H9 (cell line): ENCODE results near the gene ROBO2. TPM values are rescaled to one million over a fixed set of nuclear protein-coding genes. Genes with fewer than 3 reads are reported as not detected.

Source experiments
- DNase-seq: peaks from one replicate; pipeline ENCODE4 v3.0.0-alpha.2; 2017
- H2AFZ ChIP-seq: one replicate; pipeline ENCODE4 v1.6.1; 2013; ENCODE audit warnings: mild to moderate bottlenecking, low read length, control low read depth, moderate library complexity
- H2AK5ac ChIP-seq: 2 replicates; pipeline ENCODE4 v1.6.1; 2013; ENCODE audit warnings: low read length, control low read depth, mixed read lengths; ENCODE audit not compliant: insufficient read length
- H2BK120ac ChIP-seq: one replicate; pipeline ENCODE4 v1.6.1; 2013; ENCODE audit warnings: low read depth, mild to moderate bottlenecking, low read length, control low read depth, inconsistent platforms; ENCODE audit not compliant: poor library complexity, severe bottlenecking
- H2BK12ac ChIP-seq: 2 replicates; pipeline ENCODE4 v1.6.1; 2013; ENCODE audit warnings: low read length, control low read depth, mixed read lengths, low read depth; ENCODE audit not compliant: insufficient read length
- H2BK15ac ChIP-seq: 2 replicates; pipeline ENCODE4 v1.6.1; 2013; ENCODE audit warnings: low read depth, low read length, control low read depth
- H2BK20ac ChIP-seq: one replicate; pipeline ENCODE4 v1.6.1; 2013; ENCODE audit warnings: low read depth, mild to moderate bottlenecking, low read length, control low read depth, inconsistent platforms; ENCODE audit not compliant: poor library complexity, severe bottlenecking
- H2BK5ac ChIP-seq: 2 replicates; pipeline ENCODE4 v1.6.1; 2013; ENCODE audit warnings: low read length, control low read depth, mixed read lengths; ENCODE audit not compliant: insufficient read length
- H3K14ac ChIP-seq: 2 replicates; pipeline ENCODE4 v1.6.1; 2013; ENCODE audit warnings: low read length, control low read depth; ENCODE audit not compliant: insufficient read depth
- H3K18ac ChIP-seq: 2 replicates; pipeline ENCODE4 v1.6.1; 2013; ENCODE audit warnings: low read depth, mild to moderate bottlenecking, mixed read lengths, low read length, control low read depth; ENCODE audit not compliant: insufficient read length
- H3K23ac ChIP-seq: 2 replicates; pipeline ENCODE4 v1.6.1; 2013; ENCODE audit warnings: low read length, control low read depth, mixed read lengths, low read depth; ENCODE audit not compliant: insufficient read length
- H3K23me2 ChIP-seq: 2 replicates; pipeline ENCODE4 v1.6.1; 2013; ENCODE audit warnings: low read depth, mild to moderate bottlenecking, mixed read lengths, low read length, control low read depth; ENCODE audit not compliant: insufficient read length, poor library complexity, severe bottlenecking
- H3K27ac ChIP-seq: 2 replicates; pipeline ENCODE4 v1.5.1; 2013; ENCODE audit warnings: low read length, control low read depth, mixed read lengths, low read depth; ENCODE audit not compliant: insufficient read length
- H3K27me3 ChIP-seq: 2 replicates; pipeline ENCODE4 v1.6.1; 2013; ENCODE audit warnings: low read length, control low read depth, inconsistent platforms; ENCODE audit not compliant: insufficient read depth
- H3K4ac ChIP-seq: 2 replicates; pipeline ENCODE4 v1.6.1; 2013; ENCODE audit warnings: low read depth, mild to moderate bottlenecking, control low read depth, inconsistent platforms, low read length, moderate library complexity
- H3K4me1 ChIP-seq: 2 replicates; pipeline ENCODE4 v1.6.1; 2013; ENCODE audit warnings: low read length, control low read depth, inconsistent platforms; ENCODE audit not compliant: insufficient read depth
- H3K4me2 ChIP-seq: 2 replicates; pipeline ENCODE4 v1.6.1; 2013; ENCODE audit warnings: low read length, control low read depth, mixed read lengths; ENCODE audit not compliant: insufficient read length, insufficient read depth
- H3K56ac ChIP-seq: 2 replicates; pipeline ENCODE4 v1.6.1; 2013; ENCODE audit warnings: low read depth, mild to moderate bottlenecking, mixed read lengths, low read length, control low read depth; ENCODE audit not compliant: insufficient read length
- H3K79me1 ChIP-seq: 2 replicates; pipeline ENCODE4 v1.6.1; 2013; ENCODE audit warnings: low read depth, mild to moderate bottlenecking, moderate library complexity, low read length, control low read depth, inconsistent platforms; ENCODE audit not compliant: insufficient read depth, poor library complexity, severe bottlenecking
- H3K79me2 ChIP-seq: 2 replicates; pipeline ENCODE4 v1.6.1; 2013; ENCODE audit warnings: low read length, control low read depth, inconsistent platforms; ENCODE audit not compliant: insufficient read depth
- H3K9ac ChIP-seq: 2 replicates; pipeline ENCODE4 v1.6.1; 2013; ENCODE audit warnings: low read length, control low read depth, mixed read lengths; ENCODE audit not compliant: insufficient read length; ENCODE audit errors: extremely low read depth
- H3K9me3 ChIP-seq: one replicate; pipeline ENCODE4 v1.6.1; 2013; ENCODE audit warnings: low read depth, low read length, inconsistent platforms; ENCODE audit not compliant: control insufficient read depth
- H3T11ph ChIP-seq: one replicate; pipeline ENCODE4 v1.6.1; 2013; ENCODE audit warnings: mild to moderate bottlenecking, low read length, control low read depth, inconsistent platforms
- H4K20me1 ChIP-seq: one replicate; pipeline ENCODE4 v1.6.1; 2013; ENCODE audit not compliant: control insufficient read depth, insufficient read length, insufficient read depth
- H4K5ac ChIP-seq: 2 replicates; pipeline ENCODE4 v1.6.1; 2013; ENCODE audit warnings: low read depth, mild to moderate bottlenecking, mixed read lengths, low read length, control low read depth; ENCODE audit not compliant: insufficient read length
- H4K8ac ChIP-seq: replicated peaks from 2 replicates; pipeline ENCODE4 v1.6.1; 2013; ENCODE audit warnings: low read length, control low read depth, mixed read lengths, low read depth; ENCODE audit not compliant: insufficient read length
- H4K91ac ChIP-seq: 2 replicates; pipeline ENCODE4 v1.6.1; 2013; ENCODE audit warnings: low read depth, mild to moderate bottlenecking, moderate library complexity, mixed read lengths, low read length, control low read depth; ENCODE audit not compliant: insufficient read length
- H3K27ac Mint-ChIP-seq, 3 experiments: 2 replicates in 2 of 3; 3 replicates in 1 of 3; pipeline ENCODE4 v1.8.0; 2020 to 2021; ENCODE audit warnings: mixed read lengths in 3 of 3, mild to moderate bottlenecking in 1 of 3, moderate library complexity in 1 of 3
- H3K27me3 Mint-ChIP-seq: 2 replicates; pipeline ENCODE4 v1.8.0; 2021; ENCODE audit warnings: low read depth, mild to moderate bottlenecking, moderate library complexity, mixed read lengths
- H3K36me3 Mint-ChIP-seq, 3 experiments: 2 replicates in 2 of 3; 3 replicates in 1 of 3; pipeline ENCODE4 v1.8.0; 2020 to 2021; ENCODE audit warnings: low read depth in 3 of 3, mixed read lengths in 3 of 3; ENCODE audit not compliant: insufficient read depth in 1 of 3
- H3K4me1 Mint-ChIP-seq, 2 experiments: 2 replicates each; pipeline ENCODE4 v1.8.0; 2020; ENCODE audit warnings: mixed read lengths in 2 of 2
- H3K4me3 Mint-ChIP-seq, 2 experiments: 2 replicates in 1 of 2; 3 replicates in 1 of 2; pipeline ENCODE4 v1.8.0; 2020 to 2021; ENCODE audit warnings: mild to moderate bottlenecking in 2 of 2, mixed read lengths in 2 of 2, moderate library complexity in 1 of 2
- H3K9me3 Mint-ChIP-seq, 2 experiments: 2 replicates in 1 of 2; 3 replicates in 1 of 2; pipeline ENCODE4 v1.8.0; 2020; ENCODE audit warnings: mild to moderate bottlenecking in 2 of 2, mixed read lengths in 2 of 2, moderate library complexity in 1 of 2
- WGBS: extraction: QIAGEN DNeasy Blood & Tissue Kit; methylation state at CpG from one replicate; pipeline ENCODE4 v1.1.7; 2013; ENCODE audit warnings: missing lambda C conversion rate, low lambda C conversion rate, mixed read lengths; ENCODE audit not compliant: insufficient read length; ENCODE audit errors: extremely low coverage; 5-methylcytosine and 5-hydroxymethylcytosine counted together
- total RNA-seq: library from RNA; stranded (reverse); gene quantifications from 2 replicates; pipeline ENCODE4 v1.2.1, GENCODE V29; 2021
- TF ChIP-seq, protein P1 (sequence below): fragments of 200-600 bp; sonication (generic); conservative IDR thresholded peaks from 3 replicates; pipeline ENCODE4 v1.8.0; 2021; ENCODE audit warnings: antibody characterized with exemption, mild to moderate bottlenecking

The ROBO2 gene
- total RNA-seq, 1 experiment from 2014 or later, result 2.3 TPM

- Mint-ChIP-seq H3K4me1 (peaks cover 25 to 28% of the 10 kb centered on the region in 2 experiments), H3K36me3 (peaks cover 0 to 3% (median 0%) of the 10 kb centered on the region in 3 experiments; a peak in 1 of 7 replicates), H3K9me3 (no peaks in the 10 kb centered on the region), H3K4me3 (no peak overlapping the region), H3K27ac (no peak overlapping the region), H3K27me3 (no peaks in the 10 kb centered on the region)
- peaks cover 2% of the 10 kb centered on the region; the same call in 1 of the 2 replicates for H3K4me1 ChIP-seq
- no peaks in the 10 kb centered on the region for H4K20me1 ChIP-seq
- H3K79me2 ChIP-seq, result no peaks in the 10 kb centered on the region
- no peak overlapping the region for H2BK120ac ChIP-seq
- H3K9ac ChIP-seq, result no peak overlapping the region
- no peak overlapping the region for H4K5ac ChIP-seq
- no peak overlapping the region for H2AFZ ChIP-seq
- H2BK12ac ChIP-seq, result no peak overlapping the region
- no peak overlapping the region for H2BK20ac ChIP-seq
- H3K27me3 ChIP-seq, result no peaks in the 10 kb centered on the region
- TF ChIP-seq, protein P1, sequence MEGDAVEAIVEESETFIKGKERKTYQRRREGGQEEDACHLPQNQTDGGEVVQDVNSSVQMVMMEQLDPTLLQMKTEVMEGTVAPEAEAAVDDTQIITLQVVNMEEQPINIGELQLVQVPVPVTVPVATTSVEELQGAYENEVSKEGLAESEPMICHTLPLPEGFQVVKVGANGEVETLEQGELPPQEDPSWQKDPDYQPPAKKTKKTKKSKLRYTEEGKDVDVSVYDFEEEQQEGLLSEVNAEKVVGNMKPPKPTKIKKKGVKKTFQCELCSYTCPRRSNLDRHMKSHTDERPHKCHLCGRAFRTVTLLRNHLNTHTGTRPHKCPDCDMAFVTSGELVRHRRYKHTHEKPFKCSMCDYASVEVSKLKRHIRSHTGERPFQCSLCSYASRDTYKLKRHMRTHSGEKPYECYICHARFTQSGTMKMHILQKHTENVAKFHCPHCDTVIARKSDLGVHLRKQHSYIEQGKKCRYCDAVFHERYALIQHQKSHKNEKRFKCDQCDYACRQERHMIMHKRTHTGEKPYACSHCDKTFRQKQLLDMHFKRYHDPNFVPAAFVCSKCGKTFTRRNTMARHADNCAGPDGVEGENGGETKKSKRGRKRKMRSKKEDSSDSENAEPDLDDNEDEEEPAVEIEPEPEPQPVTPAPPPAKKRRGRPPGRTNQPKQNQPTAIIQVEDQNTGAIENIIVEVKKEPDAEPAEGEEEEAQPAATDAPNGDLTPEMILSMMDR, result no peak
- no peak overlapping the region for H3K4me2 ChIP-seq
- no CpG with 5 or more reads among the region's 4 CpGs for WGBS
- no peak overlapping the region for H3K14ac ChIP-seq
- H3K23me2 ChIP-seq, result no peaks in the 10 kb centered on the region
- H2BK15ac ChIP-seq, result no peak overlapping the region
- no peak overlapping the region for H2BK5ac ChIP-seq
- no peak overlapping the region for H4K91ac ChIP-seq
- H3K9me3 ChIP-seq, result no peaks in the 10 kb centered on the region
- no peak overlapping the region for H3K56ac ChIP-seq
- H3K27ac ChIP-seq, result no peak overlapping the region
- DNase-seq, result no peak
- no peak overlapping the region for H3K18ac ChIP-seq
- H3K79me1 ChIP-seq, result no peaks in the 10 kb centered on the region
- no peak overlapping the region for H2AK5ac ChIP-seq
- no peak overlapping the region for H3T11ph ChIP-seq
- H3K23ac ChIP-seq, result no peak overlapping the region
- H4K8ac ChIP-seq, result no peak overlapping the region
- no peak overlapping the region for H3K4ac ChIP-seq
These were observed 16.0 kb downstream of the ROBO2 start for GRCh38 chr3:77055841-77056341.
